Head of caudate nucleus (tissue), 42 donors: Measurements from ENCODE around the gene RBM44.
"Not testable (repeated sequence)": the region's sequence is repeated elsewhere in the genome, so short reads cannot be mapped to it uniquely, and the experiment has no call there.

Experiments
- DNase-seq, 42 donors: peaks; one replicate each; pipeline versions ENCODE4 v3.0.0 to v3.0.0-alpha.2; 2020 to 2021; ENCODE audit warnings: mixed read lengths in 7 of 42
- intact Hi-C: fragments of 100-400 bp; cut with DNase I; formaldehyde crosslinking; loops from one replicate; pipeline ENCODE4 v1.15.0; 2022

The RBM44 gene

GRCh38 chr2:237833546-237833945 lies 35.0 kb downstream of the RBM44 start:
- no peak for DNase-seq
- intact Hi-C loops = no loop called here

DNA sequence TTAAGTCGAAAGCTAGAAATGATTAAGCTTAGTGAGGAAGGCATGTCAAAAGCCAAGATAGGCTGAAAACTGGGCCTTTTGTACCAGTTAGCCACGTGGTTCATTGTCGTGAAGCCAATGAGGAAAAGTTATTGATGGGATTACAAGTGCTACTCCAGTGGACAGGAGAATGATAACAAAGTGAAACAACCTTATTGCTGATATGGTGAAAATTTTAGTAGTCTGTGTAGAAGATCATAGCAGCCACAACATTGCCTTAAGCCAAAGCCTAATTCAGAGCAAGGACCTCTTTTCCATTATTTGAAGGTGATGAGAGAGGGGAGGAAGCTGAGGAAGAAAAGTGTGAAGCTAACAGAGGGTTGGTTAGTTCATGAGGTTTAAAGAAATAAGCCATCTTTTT lies 36.8 kb downstream of the RBM44 start:
- intact Hi-C loops = no loop called here

GRCh38 chr2:237841051-237841450 lies 42.5 kb downstream of the RBM44 start:
- intact Hi-C loops = no loop called here
- no peak for DNase-seq

More for the DNA sequence above, 36.8 kb downstream of the RBM44 start:
- no peak for DNase-seq

DNA sequence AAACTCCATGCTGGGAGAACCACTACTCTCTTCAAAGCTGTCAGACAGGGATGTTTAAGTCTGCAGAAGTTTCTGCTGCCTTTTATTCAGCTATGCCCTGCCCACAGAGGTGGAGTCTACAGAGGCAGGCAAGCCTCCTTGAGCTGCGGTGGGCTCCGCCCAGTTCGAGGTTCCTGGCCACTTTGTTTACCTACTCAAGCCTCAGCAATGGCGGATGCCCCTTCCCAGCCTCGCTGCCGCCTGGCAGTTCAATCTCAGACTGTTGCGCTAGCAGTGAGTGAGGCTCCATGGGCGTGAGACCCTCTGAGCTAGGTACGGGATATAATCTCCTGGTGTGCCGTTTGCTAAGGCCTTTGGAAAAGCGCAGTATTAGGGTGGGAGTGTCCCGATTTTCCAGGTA lies 50.4 kb downstream of the RBM44 start:
- intact Hi-C loops, DNase-seq: not testable (repeated sequence)

- intact Hi-C loops = no loop called here
- DNase-seq = no peak
Observed at GRCh38 chr2:237854295-237854694, 55.7 kb downstream of the RBM44 start.

DNA sequence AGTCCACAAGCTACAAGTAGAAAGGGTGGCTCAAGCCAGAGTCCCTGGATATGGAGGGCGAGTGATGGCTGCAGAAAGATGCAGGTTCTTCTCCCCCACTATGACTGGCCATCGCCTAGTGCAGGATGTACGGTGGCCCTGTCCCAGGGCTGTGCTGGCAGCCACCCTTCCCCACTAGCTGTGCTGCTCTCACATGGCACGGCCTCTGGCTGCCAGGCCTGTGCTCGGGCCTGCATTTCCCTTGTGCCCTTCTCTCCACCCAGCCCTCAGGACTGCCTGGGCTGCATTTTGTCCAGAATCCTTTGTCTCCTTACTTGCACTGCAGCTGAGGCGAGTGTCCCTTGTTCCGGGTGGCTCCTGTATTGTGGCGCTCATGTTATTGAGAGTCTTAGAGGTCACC lies 59.2 kb downstream of the RBM44 start:
- intact Hi-C loops = loop anchor here (5.0 kb wide), 1 partner anchor 405 kb away; no protein-coding TSS in a partner anchor
- DNase-seq = peak in 2 of 42 donors; percentile 10 to 11

DNA sequence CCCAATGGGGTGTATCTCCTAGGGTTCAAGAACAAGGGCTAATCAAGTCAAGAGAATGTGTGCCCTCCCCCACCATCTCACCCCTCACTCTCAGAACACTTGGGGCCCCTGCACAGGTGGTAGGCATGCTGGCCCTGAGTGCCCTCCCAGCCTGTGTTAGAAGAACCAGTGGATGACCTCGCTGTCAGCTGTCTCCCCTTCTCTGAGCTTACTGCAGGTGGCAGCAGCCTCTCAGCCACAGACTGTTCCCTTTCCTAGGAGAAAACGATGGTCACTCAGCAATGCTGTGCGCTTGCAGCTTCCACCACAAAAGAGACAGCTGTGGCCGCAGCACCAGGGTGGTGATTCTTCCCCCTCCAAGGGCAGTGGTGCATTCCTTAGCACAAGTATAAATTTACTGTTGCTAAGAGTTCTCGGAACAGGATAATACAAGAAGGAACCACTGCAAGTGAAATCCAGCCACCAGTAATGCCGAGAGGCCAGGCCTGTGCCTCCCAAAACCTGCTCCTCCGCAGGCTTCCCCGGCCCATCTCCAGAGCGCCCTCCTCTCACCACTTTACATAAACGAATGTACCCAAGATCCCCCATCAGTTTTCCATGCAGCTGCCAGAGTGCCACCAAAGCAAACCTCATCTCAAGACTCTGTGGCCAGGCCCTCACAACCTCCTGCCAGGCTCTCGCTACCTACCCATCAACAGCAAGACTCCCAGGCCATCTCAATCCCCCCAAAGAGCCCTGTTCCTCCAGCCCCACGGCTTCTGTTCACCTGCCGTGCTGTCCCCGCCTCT lies 59.9 kb downstream of the RBM44 start:
- peak; percentile 65 to 93 (median 84) for DNase-seq
- intact Hi-C loops = loop anchor here (5.0 kb wide), 1 partner anchor 404 kb away; no protein-coding TSS in a partner anchor

DNA sequence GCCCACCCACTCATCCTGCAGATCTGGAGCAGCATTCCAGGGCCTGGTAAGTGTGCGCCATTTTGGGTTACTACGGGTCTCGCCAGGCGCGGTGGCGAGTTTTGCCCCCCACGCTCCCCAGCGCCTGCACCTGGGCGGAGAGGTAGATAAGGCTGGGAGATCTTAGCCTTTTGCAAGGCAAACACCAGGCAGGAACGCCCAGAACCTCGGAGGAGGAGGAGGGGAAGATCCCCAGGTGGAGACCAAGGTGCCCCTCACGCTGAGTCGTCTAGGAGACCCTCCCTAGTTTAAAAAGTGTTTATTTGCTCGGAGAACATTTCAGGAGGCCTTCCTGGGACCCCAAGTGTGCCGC lies 60.5 kb downstream of the RBM44 start:
- intact Hi-C loops = loop anchor here (5.0 kb wide), 1 partner anchor 403 kb away; no protein-coding TSS in a partner anchor
- peak in 38 of 42 donors; percentile 39 to 82 (median 65) for DNase-seq

DNA sequence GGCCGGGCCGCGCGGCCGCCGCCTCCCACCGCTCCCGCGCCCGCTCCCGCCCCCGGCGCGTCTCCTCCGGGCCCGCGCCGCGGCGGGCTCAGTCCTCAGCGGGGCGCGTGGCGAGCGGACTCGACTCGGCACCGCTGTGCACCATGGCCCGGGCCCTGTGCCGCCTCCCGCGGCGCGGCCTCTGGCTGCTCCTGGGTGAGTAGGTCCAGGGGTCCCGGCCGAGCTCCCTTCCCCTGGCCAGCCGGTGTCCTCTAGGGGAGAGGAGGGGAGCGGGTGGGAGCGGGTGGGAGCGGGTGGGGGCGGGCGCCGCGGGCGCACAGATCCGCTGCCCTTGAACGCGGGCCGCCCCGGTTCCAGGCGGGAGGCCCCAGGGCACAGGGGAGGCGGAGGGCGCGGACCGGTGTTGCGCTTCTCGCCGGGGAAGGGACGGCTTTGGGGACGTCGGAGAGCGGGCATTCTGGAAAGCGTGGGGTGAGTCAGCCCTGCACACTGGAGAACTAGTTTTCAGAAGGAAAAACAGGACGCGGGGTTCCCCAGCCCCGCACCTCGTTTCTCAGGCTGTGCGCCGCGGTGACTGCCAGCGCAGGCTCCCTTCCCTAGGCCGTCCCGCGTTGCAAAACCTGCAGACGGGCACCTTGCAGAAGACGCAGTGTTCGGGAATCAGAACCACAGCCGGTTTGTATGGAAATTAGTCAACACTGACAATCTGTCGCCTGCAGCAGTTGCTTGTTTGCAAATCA lies 61.1 kb downstream of the RBM44 start, which contains the start of gene RAMP1:
Gene RAMP1 (plus strand): TSS at position 91 of the 740 bp plus-strand sequence. CDS start 53 bp downstream, at position 144.
- intact Hi-C loops = loop anchor here (5.0 kb wide), 2 partner anchors 203 to 403 kb away; partner anchors contain the start of gene SCLY

DNA sequence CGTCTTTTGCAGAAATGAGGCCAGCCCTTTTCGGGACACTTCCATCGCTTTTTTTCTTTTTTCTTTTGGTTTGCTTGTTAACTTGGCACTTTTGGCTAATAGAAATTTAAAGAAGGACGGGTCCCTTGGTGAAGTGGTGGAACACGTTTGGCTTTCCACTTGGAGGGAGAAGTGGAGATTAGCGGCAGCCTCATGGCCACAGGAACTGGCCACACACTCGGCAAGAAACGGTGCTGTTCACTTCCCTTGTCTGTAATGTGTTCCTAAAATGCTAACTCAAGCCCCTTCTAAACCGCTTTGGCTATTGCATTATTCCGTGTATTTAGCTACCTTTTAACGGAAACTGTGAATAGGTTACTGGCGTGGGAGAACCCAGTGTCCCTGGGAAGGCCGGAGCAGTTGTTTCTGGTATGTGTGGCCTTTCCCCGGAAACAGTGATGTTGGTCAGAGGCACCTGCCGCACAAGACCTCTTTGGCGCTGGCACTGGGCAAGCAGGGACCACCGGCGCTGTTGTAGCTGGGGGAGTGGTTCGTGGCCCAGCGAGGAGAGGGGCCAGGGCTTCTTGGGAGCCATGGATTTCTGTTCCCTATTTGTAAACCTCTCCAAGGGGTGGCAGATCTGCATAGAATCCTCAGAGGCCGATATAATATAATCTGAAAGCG lies 61.8 kb downstream of the RBM44 start:
- intact Hi-C loops = loop anchor here (5.0 kb wide), 1 partner anchor 202 kb away; the partner anchor contains the start of gene SCLY
- peak in 5 of 42 donors; percentile 28 to 45 (median 33) for DNase-seq

More for the DNA sequence above, 61.1 kb downstream of the RBM44 start, which contains the start of gene RAMP1:
- DNase-seq = peak in 36 of 42 donors; percentile 39 to 78 (median 58)

GRCh38 chr2:237861875-237862527 lies 63.4 kb downstream of the RBM44 start:
- intact Hi-C loops = loop anchor here (5.0 kb wide), 1 partner anchor 200 kb away; the partner anchor contains the start of gene SCLY
- DNase-seq = peak in 6 of 42 donors; percentile 5 to 34 (median 12)

- peak in 5 of 42 donors; percentile 6 to 16 (median 13) for DNase-seq
- intact Hi-C loops = loop anchor here (5.0 kb wide), 1 partner anchor 200 kb away; the partner anchor contains the start of gene SCLY
Observed at GRCh38 chr2:237862528-237862895, 63.9 kb downstream of the RBM44 start.

GRCh38 chr2:237863102-237863511 lies 64.5 kb downstream of the RBM44 start:
- intact Hi-C loops = loop anchor here (5.0 kb wide), 1 partner anchor 199 kb away; the partner anchor contains the start of gene SCLY
- DNase-seq = peak in 7 of 42 donors; percentile 9 to 36 (median 15)

GRCh38 chr2:237863689-237864443 lies 65.3 kb downstream of the RBM44 start:
- DNase-seq = peak in 13 of 42 donors; percentile 2 to 70 (median 33)
- intact Hi-C loops = loop anchor here (5.0 kb wide), 1 partner anchor 198 kb away; the partner anchor contains the start of gene SCLY

DNA sequence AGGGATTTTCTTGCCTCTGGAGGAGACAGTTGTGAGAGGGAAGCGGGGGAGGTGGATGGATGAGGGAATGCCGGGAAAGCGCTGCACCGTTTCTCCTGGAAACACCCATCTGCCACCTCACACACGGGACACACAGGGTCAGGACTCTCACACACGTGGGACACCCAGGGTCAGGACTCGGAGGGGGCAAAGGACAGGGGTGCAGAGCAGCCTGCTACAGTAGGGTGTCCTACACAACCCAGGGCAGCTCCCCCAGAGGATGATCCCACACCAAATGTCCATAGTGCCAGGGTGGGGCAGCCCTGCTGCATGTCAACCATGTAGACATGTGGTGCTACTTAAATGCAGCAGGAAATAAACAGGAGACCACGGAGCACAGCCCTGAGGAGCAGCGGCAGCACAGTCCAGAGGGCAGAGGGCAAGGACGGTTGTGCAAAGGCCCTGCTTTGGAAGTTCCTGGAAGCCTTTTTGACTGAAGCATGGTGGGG lies 65.9 kb downstream of the RBM44 start:
- intact Hi-C loops = loop anchor here (5.0 kb wide), 1 partner anchor 198 kb away; the partner anchor contains the start of gene SCLY
- DNase-seq = peak in 36 of 42 donors; percentile 36 to 86 (median 66)

DNA sequence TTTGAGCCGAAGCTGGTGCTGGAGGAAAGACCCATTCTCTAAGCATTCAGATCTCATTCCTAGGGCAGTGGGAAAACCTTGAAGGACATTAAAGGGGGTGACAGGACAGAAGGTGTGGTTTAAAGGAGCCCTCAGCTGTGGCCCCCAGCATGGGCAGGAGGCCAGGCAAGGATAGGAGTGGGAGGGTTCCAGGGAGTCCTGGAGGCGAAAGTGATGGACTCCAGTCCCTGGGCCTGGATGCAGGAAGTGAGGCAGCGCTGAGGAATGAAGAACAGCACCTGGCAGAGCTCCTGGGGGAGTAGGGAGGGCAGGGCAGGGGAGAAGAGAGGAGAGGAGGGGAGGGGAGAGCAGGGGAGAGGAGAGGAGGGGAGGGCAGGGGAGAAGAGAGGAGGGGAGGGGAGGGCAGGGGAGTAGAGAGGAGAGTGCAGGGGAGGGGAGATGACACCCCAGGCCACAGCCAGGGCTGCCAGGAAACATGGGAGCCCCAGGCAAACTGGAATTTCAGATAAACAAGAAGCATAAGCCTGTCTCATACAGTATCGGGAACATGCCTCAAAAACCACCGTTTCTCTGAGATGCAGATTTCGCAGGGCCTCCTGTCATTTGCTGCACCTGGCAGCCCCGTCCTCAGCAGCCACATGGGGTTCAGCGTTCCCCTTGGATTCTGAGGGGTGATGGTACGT lies 66.5 kb downstream of the RBM44 start:
- DNase-seq = peak in 9 of 42 donors; percentile 3 to 34 (median 11)
- intact Hi-C loops = loop anchor here (5.0 kb wide), 1 partner anchor 197 kb away; the partner anchor contains the start of gene SCLY
